ENCODE data around the gene CNN3. TPM values are rescaled to one million over a fixed set of nuclear protein-coding genes. Genes with fewer than 3 reads are reported as not detected.

The CNN3 gene
- polyA plus RNA-seq, 1 of the 3 experiments (the other 2 are of a cell fraction) = 204 TPM

- peak; percentile 51 for DNase-seq
- ChIA-PET POLR2A (interaction anchor here (3.1 kb wide), 1 partner anchor 24 kb away, joined by 20 read pairs; the partner anchor contains the start of gene CNN3), CTCF (interaction anchor here (0.6 to 2.1 kb wide), 11 partner anchors 8 to 470 kb away, joined by 3 to 20 read pairs (median 5); partner anchors contain the start of gene CNN3)
- no peaks in the 10 kb centered on the region for H3K9me2 ChIP-seq
- no peaks in the 10 kb centered on the region for H3K36me3 ChIP-seq (replicated peaks in 1 of 2; ENCODE audit: control insufficient read depth in 1 of 2, insufficient read depth in 2 of 2, low read length in 1 of 2)
- no peak overlapping the region for H3K4me3 ChIP-seq (ENCODE audit: low read depth in 2 of 2, low read length in 1 of 2)
- WGBS (ENCODE audit: low lambda C conversion rate) = 33% methylated on average over 5 of the region's 5 CpGs
- no peaks in the 10 kb centered on the region for H3K9me3 ChIP-seq
- H4K20me1 ChIP-seq (ENCODE audit: insufficient read depth) = no peaks in the 10 kb centered on the region
- H3K79me2 ChIP-seq (ENCODE audit: insufficient read depth) = no peaks in the 10 kb centered on the region
- H2AFZ ChIP-seq (ENCODE audit: low read depth) = no peak overlapping the region
- H3K27me3 ChIP-seq (ENCODE audit: insufficient read depth) = no peaks in the 10 kb centered on the region
- H3K4me1 ChIP-seq (ENCODE audit: control insufficient read depth in 1 of 2, insufficient read depth in 2 of 2, low read depth in 1 of 2, low read length in 1 of 2) = peaks cover 0 to 44% of the 10 kb centered on the region in 2 experiments; a peak in 2 of 4 replicates
- H3K27ac ChIP-seq (ENCODE audit: low read depth in 2 of 2, low read length in 1 of 2) = peak overlapping the region in 1 of 2 experiments; percentile 99; a peak in 2 of 4 replicates
- H3F3A ChIP-seq (replicated peaks; ENCODE audit: insufficient read depth) = peaks cover 4% of the 10 kb centered on the region
- H3K4me2 ChIP-seq = no peak overlapping the region
- H3K9ac ChIP-seq = no peak overlapping the region
- TF ChIP-seq YY1 (IDR thresholded peaks at IDR 0.05; ENCODE audit: low read depth) (no peak), NRF1 (IDR thresholded peaks at IDR 0.05; ENCODE audit: low read depth, low read length) (no peak), FOXM1 (IDR thresholded peaks at IDR 0.05; ENCODE audit: low read depth) (no peak), USF2 (IDR thresholded peaks at IDR 0.05; ENCODE audit: borderline replicate concordance, low read depth, low read length) (no peak), ELF1 (IDR thresholded peaks at IDR 0.05) (no peak), FOSL2 (IDR thresholded peaks at IDR 0.05; ENCODE audit: borderline replicate concordance, low read depth) (no peak), JUND (IDR thresholded peaks at IDR 0.05) (no peak), MAX (IDR thresholded peaks at IDR 0.05; ENCODE audit: low read depth) (no peak), RCOR1 (IDR thresholded peaks at IDR 0.05; ENCODE audit: low read length) (peak; percentile 81), POLR2AphosphoS5 (IDR thresholded peaks at IDR 0.05; ENCODE audit: low read depth, low read length) (peak; percentile 24; the same call in 1 of the 2 replicates), NFIC (IDR thresholded peaks at IDR 0.05; ENCODE audit: borderline replicate concordance) (no peak), PBX3 (IDR thresholded peaks at IDR 0.05) (no peak; the same call in 1 of the 2 replicates), MEF2A (IDR thresholded peaks at IDR 0.05; ENCODE audit: borderline replicate concordance, low read depth) (no peak), TEAD4 (IDR thresholded peaks at IDR 0.05; ENCODE audit: borderline replicate concordance, insufficient read depth) (no peak), EZH2phosphoT487 (IDR thresholded peaks at IDR 0.05; ENCODE audit: borderline replicate concordance, low read depth) (no peak), RAD21 (IDR thresholded peaks at IDR 0.05; ENCODE audit: low read length) (peak; percentile 36; the same call in 1 of the 2 replicates), EP300 (IDR thresholded peaks at IDR 0.05; ENCODE audit: borderline replicate concordance in 1 of 2, low read depth in 1 of 2, low read length in 1 of 2) (peak in 1 of 2 experiments; percentile 97; a peak in 2 of 4 replicates), RXRA (IDR thresholded peaks at IDR 0.05; ENCODE audit: borderline replicate concordance, low read depth) (no peak), MXI1 (IDR thresholded peaks at IDR 0.05; ENCODE audit: low read depth, low read length) (peak; percentile 77; the same call in 1 of the 2 replicates), REST (IDR thresholded peaks at IDR 0.05; ENCODE audit: low read depth, low read length) (no peak), RFX5 (IDR thresholded peaks at IDR 0.05; ENCODE audit: low read length) (no peak), FOXJ3 (CRISPR knock-in tag; IDR thresholded peaks at IDR 0.05) (peak; percentile 98), ZBTB33 (IDR thresholded peaks at IDR 0.05; ENCODE audit: borderline replicate concordance, low read depth) (no peak), SMC3 (IDR thresholded peaks at IDR 0.05; ENCODE audit: low read depth, low read length) (no peak), IRF3 (IDR thresholded peaks at IDR 0.05; ENCODE audit: low read depth, low read length) (no peak)
These were observed 24.7 kb upstream of the CNN3 start for GRCh38 chr1:94951509-94952208.
